HCEC 1CT (cell line): Measurements from ENCODE around the gene ATP5MC3.
A peak's percentile ranks its signal among the peaks of the same experiment; 100 is the strongest.
"Not testable (repeated sequence)": the region's sequence is repeated elsewhere in the genome, so short reads cannot be mapped to it uniquely, and the experiment has no call there.

Experiments used
- DNase-seq: peaks from one replicate; pipeline ENCODE4 v3.0.0-alpha.2; 2017

The ATP5MC3 gene

GRCh38 chr2:175181104-175181876, at the start of gene ATP5MC3:
Gene ATP5MC3 (minus strand): TSS chr2:175181710. CDS start chr2:175181393, 317 bp downstream.
- DNase-seq, result peak; percentile 94

- not testable (repeated sequence) for DNase-seq
These were observed 47.1 kb upstream of the ATP5MC3 start for GRCh38 chr2:175228601-175229000.

- DNase-seq, result no peak
These were observed 46.7 kb upstream of the ATP5MC3 start for GRCh38 chr2:175228179-175228578.

GRCh38 chr2:175227393-175227792, 45.9 kb upstream of the ATP5MC3 start:
- DNase-seq, result no peak

- DNase-seq, result no peak
These were observed 38.6 kb upstream of the ATP5MC3 start for GRCh38 chr2:175220075-175220474.

- DNase-seq, result no peak
These were observed 37.0 kb upstream of the ATP5MC3 start for GRCh38 chr2:175218551-175218950.

GRCh38 chr2:175207741-175208438, 26.4 kb upstream of the ATP5MC3 start:
- DNase-seq, result no peak

GRCh38 chr2:175206866-175207265, 25.4 kb upstream of the ATP5MC3 start:
- DNase-seq, result no peak

GRCh38 chr2:175205523-175205922, 24.0 kb upstream of the ATP5MC3 start:
- peak; percentile 48 for DNase-seq

- peak; percentile 66 for DNase-seq
These were observed 22.3 kb upstream of the ATP5MC3 start for GRCh38 chr2:175203621-175204496.

- DNase-seq, result no peak
These were observed 13.5 kb upstream of the ATP5MC3 start for GRCh38 chr2:175195012-175195411.

- no peak for DNase-seq
These were observed 7.3 kb upstream of the ATP5MC3 start for GRCh38 chr2:175188761-175189160.

GRCh38 chr2:175187378-175187777, 5.9 kb upstream of the ATP5MC3 start:
- DNase-seq, result peak; percentile 48

GRCh38 chr2:175183674-175184073, 2.2 kb upstream of the ATP5MC3 start:
- no peak for DNase-seq

- no peak for DNase-seq
These were observed 383 bp upstream of the ATP5MC3 start for GRCh38 chr2:175181877-175182308.

GRCh38 chr2:175180701-175181103, 808 bp downstream of the ATP5MC3 start:
- DNase-seq, result no peak

- no peak for DNase-seq
These were observed 4.9 kb downstream of the ATP5MC3 start for GRCh38 chr2:175176624-175177023.

GRCh38 chr2:175175896-175176295, 5.6 kb downstream of the ATP5MC3 start:
- DNase-seq, result peak; percentile 45

- no peak for DNase-seq
These were observed 6.2 kb downstream of the ATP5MC3 start for GRCh38 chr2:175175320-175175719.

- no peak for DNase-seq
These were observed 10.7 kb downstream of the ATP5MC3 start for GRCh38 chr2:175170659-175171304.

- no peak for DNase-seq
These were observed 12.3 kb downstream of the ATP5MC3 start for GRCh38 chr2:175169191-175169590.

GRCh38 chr2:175168564-175168945, 13.0 kb downstream of the ATP5MC3 start:
- DNase-seq, result no peak
